GM19023 (cell line): ENCODE data around the gene PARD3B.

Source experiments
- ATAC-seq: cut with Tn5 transposase; IDR thresholded peaks from one replicate; pipeline ENCODE4 v1.9.1; 2021; ENCODE audit warnings: mild to moderate bottlenecking, moderate library complexity; ENCODE audit not compliant: unreplicated experiment

Gene PARD3B

GRCh38 chr2:204647626-204648025 is 102.4 kb downstream of the PARD3B start:
- ATAC-seq: no peak

GRCh38 chr2:204650611-204651010 is 105.3 kb downstream of the PARD3B start:
- ATAC-seq: no peak

DNA sequence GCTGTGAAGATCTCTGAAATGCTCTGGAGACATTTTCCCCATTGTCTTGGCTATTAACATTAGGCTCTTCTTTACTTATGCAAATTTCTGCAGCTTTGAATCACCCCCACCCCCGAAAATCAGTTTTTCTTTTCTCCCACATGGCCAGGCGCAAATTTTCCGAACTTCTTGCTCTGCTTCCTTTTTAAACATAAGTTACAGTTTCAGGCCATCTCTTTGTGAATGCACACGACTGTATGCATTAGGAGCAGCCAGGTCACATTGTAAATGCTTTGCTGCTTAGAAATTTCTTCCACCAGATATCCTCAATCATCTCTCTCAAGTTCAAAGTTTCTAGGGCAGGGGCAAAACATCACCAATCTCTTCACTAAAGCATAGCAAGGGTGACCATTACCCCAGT is 106.8 kb downstream of the PARD3B start:
- ATAC-seq: no peak

- no peak for ATAC-seq
These were observed 109.4 kb downstream of the PARD3B start for GRCh38 chr2:204654669-204655068.

GRCh38 chr2:204655101-204655500 is 109.8 kb downstream of the PARD3B start:
- ATAC-seq: no peak

DNA sequence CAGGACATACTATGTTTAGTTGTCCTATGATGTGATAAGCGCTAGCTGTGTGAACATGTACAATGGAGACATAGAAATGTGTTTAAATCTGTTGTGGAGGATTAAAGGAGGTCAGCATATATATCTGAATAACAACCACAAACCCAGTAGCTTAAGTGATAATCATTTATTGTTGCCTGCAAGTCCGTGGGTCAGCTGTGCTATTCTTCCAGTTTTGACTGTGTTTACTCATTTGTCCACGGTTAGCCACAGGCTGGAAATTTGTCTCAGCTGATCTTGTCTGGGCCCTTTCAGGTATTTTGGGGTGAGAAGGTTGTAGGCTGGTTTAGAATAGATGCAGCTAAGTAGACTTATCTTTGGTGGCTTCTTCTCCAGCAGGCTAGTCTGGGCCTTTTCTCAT is 110.4 kb downstream of the PARD3B start:
- ATAC-seq: no peak

- ATAC-seq: no peak
These were observed 111.7 kb downstream of the PARD3B start for GRCh38 chr2:204657024-204657423.

DNA sequence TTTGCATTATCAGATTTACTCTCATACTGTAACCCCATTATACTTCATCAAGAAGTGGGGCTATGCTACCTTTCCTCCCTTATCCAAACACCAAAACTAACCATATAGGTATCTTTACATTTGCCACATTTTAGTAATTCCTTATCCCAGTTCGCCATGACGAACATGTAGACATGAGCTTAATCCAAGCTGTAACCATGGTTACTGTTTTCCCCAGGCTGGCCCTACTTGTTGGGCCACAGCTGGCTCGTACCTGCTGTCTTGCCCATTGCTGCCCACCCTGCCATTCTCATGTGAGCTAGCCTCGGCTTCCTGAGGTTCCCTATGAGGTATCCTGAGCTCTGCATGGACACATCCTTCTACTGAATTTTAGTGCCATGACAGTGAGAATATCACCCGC is 117.7 kb downstream of the PARD3B start:
- no peak for ATAC-seq

- ATAC-seq: no peak
These were observed 118.6 kb downstream of the PARD3B start for GRCh38 chr2:204663816-204664425.

GRCh38 chr2:204664708-204665121 is 119.4 kb downstream of the PARD3B start:
- ATAC-seq: no peak

DNA sequence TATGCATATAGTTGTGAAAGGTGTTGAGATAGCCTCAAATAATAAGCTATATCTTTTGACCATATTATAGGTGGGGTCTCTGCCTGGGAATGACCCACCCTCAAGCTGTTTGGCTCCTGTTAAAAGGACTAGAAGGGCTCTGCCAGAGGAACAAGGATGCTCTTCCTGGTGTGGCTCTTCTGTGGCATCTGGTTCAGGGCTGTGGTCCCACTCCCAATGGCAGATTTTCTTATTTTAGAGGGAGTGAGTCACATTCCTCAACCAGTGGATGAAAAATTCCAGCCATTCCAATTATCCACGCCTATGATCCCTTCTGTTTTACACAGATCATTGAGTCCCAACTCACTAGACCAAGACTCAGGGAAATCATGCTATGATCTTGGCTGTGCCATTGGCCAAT is 119.9 kb downstream of the PARD3B start:
- no peak for ATAC-seq

DNA sequence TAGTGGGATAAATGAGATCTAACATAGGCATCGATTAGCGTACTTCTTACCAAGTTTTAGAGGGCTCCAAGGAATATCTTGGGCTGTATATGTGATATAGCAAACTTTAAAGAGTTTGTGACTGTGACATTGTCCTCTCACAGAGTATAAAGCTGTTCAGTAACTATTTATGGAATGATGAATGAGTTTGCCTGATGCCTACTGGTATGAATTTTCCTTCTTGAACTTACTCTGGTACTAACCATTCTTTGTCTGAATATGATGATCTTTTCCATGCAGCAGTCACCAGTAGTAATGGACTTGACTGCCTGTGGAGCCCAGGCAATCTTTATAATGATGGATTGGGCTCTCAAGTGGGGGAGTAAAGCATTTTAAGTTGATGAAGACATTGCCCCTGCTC is 120.5 kb downstream of the PARD3B start:
- no peak for ATAC-seq

GRCh38 chr2:204667990-204668389 is 122.7 kb downstream of the PARD3B start:
- ATAC-seq: no peak

- ATAC-seq: no peak
These were observed 124.1 kb downstream of the PARD3B start for GRCh38 chr2:204669382-204669781.

DNA sequence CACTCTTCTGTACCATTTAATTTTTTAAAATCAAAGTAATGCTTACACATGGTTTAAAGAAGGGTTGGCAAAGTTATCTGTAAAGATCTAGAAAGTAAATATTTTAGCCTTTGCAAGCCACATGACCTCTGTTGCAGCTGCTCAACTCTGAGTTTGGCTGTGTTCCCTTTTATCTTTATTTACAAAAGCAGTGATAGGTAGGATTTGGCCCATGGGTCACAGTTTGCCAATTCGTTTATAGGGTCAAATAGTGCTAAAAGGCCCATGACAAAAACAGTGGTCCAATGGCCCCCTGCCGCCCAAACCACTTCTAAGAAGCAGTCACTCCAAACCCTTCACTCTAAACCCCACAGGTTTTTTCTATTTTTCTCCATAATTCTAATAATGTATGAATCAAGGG is 124.8 kb downstream of the PARD3B start:
- no peak for ATAC-seq

DNA sequence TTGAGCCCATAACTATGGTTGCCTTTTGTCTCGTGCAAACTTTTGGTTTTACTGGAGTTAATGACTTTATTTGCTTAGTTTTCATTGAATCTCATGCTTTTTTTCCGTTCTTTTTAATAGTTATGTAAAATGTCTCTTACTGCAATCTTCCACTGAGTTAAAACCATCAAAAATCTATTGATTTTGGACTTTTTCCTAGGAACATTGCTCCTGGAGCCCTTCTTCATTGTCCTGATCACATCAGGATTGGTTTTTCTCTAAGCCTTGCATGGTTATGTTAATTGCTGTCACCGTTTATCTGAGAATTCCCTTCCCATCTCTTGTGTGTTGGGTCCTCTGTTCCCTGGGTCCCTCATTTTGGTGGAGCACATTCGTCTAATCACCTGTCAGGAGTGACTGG is 125.5 kb downstream of the PARD3B start:
- ATAC-seq: no peak

GRCh38 chr2:204672772-204673171 is 127.5 kb downstream of the PARD3B start:
- no peak for ATAC-seq

- no peak for ATAC-seq
These were observed 128.6 kb downstream of the PARD3B start for GRCh38 chr2:204673877-204674276.

DNA sequence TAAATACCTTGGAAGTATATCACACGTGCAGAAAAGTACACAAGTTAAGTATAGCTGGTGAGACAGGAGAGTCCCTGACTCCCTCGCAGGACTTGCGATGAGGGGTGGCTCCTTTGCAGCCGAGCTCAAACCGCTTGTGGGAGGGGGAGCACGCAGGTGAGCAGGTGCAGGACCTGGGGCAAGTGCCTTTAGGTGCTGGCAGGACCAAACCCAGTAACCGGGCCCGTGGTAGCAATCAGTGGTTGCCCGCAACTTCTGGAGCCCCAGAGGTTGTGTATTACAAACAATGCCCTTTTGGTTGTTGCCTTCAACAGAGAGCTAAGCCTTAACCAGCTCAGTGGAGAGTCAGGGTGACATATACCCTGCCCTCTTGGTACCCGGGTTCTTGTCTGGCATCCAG is 132.8 kb downstream of the PARD3B start:
- no peak for ATAC-seq

DNA sequence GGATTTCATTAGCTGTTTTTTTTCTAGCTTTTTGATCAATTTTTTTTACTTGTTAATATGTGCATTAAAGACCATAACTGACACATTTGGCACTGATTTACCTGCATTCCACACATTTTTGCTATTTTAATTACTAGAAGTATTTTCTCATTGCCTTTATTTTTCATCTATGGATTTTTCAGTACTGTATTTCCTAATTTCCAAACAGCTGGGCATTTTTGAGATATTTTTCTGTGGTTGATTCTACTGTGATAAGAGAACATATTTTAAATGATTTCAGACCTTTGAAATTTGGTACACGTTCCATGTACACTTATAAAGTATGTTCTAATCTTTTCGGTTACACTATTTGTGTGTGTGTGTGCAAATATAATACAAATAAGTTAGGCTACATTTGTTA is 135.3 kb downstream of the PARD3B start:
- ATAC-seq: no peak

GRCh38 chr2:204681412-204681811 is 136.1 kb downstream of the PARD3B start:
- no peak for ATAC-seq

GRCh38 chr2:204683384-204683783 is 138.1 kb downstream of the PARD3B start:
- no peak for ATAC-seq

DNA sequence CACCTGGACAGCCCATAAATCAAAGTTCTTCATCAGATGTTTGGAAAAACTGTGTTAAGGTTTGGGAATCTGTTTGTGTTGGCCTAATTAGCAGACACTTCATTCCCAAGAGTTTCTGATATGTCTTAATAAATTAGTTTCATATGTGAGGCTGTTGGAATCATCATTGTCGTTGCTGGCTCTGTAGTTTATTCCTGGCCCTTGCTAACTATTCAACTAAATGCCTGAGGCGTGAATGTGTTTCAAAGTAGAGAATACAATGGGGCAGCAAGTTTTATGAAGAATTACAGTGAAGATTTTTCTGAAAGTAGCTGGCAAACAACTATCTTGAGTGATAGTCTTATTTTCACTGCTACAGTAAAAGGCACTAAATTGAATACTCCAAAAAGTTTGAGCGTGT is 141.1 kb downstream of the PARD3B start:
- no peak for ATAC-seq
